Pancreas (tissue), 10 donors: Measurements from ENCODE around the gene MTUS2. TPM values are rescaled to one million over a fixed set of nuclear protein-coding genes. Genes with fewer than 3 reads are reported as not detected.
A peak's percentile ranks its signal among the peaks of the same experiment; 100 is the strongest.

ENCODE experiments used
- ATAC-seq, 4 donors: fragments of 200-7000 bp; cut with Tn5 transposase; one replicate each; pipeline versions ENCODE4 v1.8.0 to v1.9.1; 2020; ENCODE audit warnings: mild to moderate bottlenecking in 4 of 4, moderate library complexity in 4 of 4
- DNase-seq, 6 donors: peaks; one replicate each; pipeline ENCODE4 v3.0.0-alpha.2; 2020
- FAIRE-seq: peaks from 2 replicates; lab custom pipeline; 2012; peaks lifted over from hg19 to GRCh38; lab: Jason Lieb, UNC
- H3K27ac ChIP-seq, 4 donors: fragments of 200-600 bp; sonication (generic); 1 replicate in 3 of 4; 2 replicates in 1 of 4; pipeline versions ENCODE4 v1.5.0 to v1.8.0; 2020
- H3K27me3 ChIP-seq, 4 donors: fragments of 200-600 bp; one replicate each; pipeline ENCODE4 v1.8.0; 2021
- H3K36me3 ChIP-seq, 3 donors: fragments of 200-600 bp; sonication (generic) in 1 of 3; one replicate each; pipeline versions ENCODE4 v1.5.0 to v1.8.0; 2020 to 2021
- H3K4me1 ChIP-seq, 3 donors: fragments of 200-600 bp; one replicate each; pipeline ENCODE4 v1.8.0; 2021
- H3K4me3 ChIP-seq, 4 donors: fragments of 200-600 bp; sonication (generic) in 2 of 4; one replicate each; pipeline versions ENCODE4 v1.5.0 to v1.8.0; 2020 to 2021
- H3K9me3 ChIP-seq, 4 donors: fragments of 200-600 bp; one replicate each; pipeline ENCODE4 v1.8.0; 2021
- WGBS, 2 donors: extraction: QIAGEN DNeasy Blood & Tissue Kit; methylation state at CpG; one replicate each; pipeline ENCODE4 v1.1.7; 2013; 5-methylcytosine and 5-hydroxymethylcytosine counted together
- intact Hi-C, 3 donors: fragments of 100-400 bp; cut with DNase I; formaldehyde crosslinking; loops; one replicate each; pipeline versions ENCODE4 v1.11.1 to v1.14.2; 2022
- polyA plus RNA-seq, 2 donors: library from polyadenylated mRNA; stranded (reverse); fragments of 200-250 nt; gene quantifications; one replicate each; pipeline ENCODE4 v1.2.3, GENCODE V29; 2013
- total RNA-seq, 6 donors: library from RNA; stranded (reverse); fragmentation: NEBNext Ultra II Directional in 4 of 6; extraction: Animal tissue kit (Norgen Biotek cat#: 25700) in 4 of 6; gene quantifications; one replicate each; pipeline versions ENCODE4 v1.2.1 to v1.2.4, GENCODE V29; 2021 to 2023
- TF ChIP-seq, protein P1 (sequence below), 4 donors: fragments of 200-600 bp; sonication (generic) in 3 of 4; IDR thresholded peaks; one replicate each; pipeline versions ENCODE4 v1.5.0 to v1.8.0; 2021; ENCODE audit warnings: antibody characterized with exemption in 4 of 4
- donor health status: healthy with polysubstance abuse.
- donor health status: DM: no; HTN: no; CAD: no; lungs with moderate emphysema.
- donor health status: DM: no; HTN: no; CAD: no.
- donor health status: control.
- donor health status: control.
- donor health status: Bipolar disorder and iron deficiency.
- donor health status: DM: yes; HTN: yes; CAD: no.
- donor health status: DM: no; HTN: no; CAD: no.
- donor health status: DM: no; HTN: no; CAD: no.
- donor health status: DM: yes; HTN: yes; CAD: no.

Gene MTUS2
- total and polyA plus RNA-seq, 8 donors, result 2.2 to 9.0 (median 4.8) TPM

GRCh38 chr13:29362849-29363604 lies 542.9 kb downstream of the MTUS2 start:
- DNase-seq, result peak in 3 of 6 donors; percentile 15 to 41 (median 31)
- no peak overlapping the region for H3K4me3 ChIP-seq
- no peaks in the 10 kb centered on the region for H3K4me1 ChIP-seq
- WGBS, 2 donors, result 7 to 10% methylated on average over 6 of the region's 6 CpGs
- H3K36me3 ChIP-seq, result no peaks in the 10 kb centered on the region
- ATAC-seq, result peak; percentile 69 to 95 (median 94)
- TF ChIP-seq, protein P1, sequence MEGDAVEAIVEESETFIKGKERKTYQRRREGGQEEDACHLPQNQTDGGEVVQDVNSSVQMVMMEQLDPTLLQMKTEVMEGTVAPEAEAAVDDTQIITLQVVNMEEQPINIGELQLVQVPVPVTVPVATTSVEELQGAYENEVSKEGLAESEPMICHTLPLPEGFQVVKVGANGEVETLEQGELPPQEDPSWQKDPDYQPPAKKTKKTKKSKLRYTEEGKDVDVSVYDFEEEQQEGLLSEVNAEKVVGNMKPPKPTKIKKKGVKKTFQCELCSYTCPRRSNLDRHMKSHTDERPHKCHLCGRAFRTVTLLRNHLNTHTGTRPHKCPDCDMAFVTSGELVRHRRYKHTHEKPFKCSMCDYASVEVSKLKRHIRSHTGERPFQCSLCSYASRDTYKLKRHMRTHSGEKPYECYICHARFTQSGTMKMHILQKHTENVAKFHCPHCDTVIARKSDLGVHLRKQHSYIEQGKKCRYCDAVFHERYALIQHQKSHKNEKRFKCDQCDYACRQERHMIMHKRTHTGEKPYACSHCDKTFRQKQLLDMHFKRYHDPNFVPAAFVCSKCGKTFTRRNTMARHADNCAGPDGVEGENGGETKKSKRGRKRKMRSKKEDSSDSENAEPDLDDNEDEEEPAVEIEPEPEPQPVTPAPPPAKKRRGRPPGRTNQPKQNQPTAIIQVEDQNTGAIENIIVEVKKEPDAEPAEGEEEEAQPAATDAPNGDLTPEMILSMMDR (IDR thresholded peaks at IDR 0.05), result peak; percentile 71 to 90 (median 87)
- H3K9me3 ChIP-seq, result no peaks in the 10 kb centered on the region
- intact Hi-C loops, result loop anchor here in 1 of 3 donors (10.0 kb wide), 1 partner anchor 548 kb away; no protein-coding TSS in a partner anchor
- H3K27ac ChIP-seq, result no peak overlapping the region
- H3K27me3 ChIP-seq, result no peaks in the 10 kb centered on the region
- FAIRE-seq, result peak; percentile 71

DNA sequence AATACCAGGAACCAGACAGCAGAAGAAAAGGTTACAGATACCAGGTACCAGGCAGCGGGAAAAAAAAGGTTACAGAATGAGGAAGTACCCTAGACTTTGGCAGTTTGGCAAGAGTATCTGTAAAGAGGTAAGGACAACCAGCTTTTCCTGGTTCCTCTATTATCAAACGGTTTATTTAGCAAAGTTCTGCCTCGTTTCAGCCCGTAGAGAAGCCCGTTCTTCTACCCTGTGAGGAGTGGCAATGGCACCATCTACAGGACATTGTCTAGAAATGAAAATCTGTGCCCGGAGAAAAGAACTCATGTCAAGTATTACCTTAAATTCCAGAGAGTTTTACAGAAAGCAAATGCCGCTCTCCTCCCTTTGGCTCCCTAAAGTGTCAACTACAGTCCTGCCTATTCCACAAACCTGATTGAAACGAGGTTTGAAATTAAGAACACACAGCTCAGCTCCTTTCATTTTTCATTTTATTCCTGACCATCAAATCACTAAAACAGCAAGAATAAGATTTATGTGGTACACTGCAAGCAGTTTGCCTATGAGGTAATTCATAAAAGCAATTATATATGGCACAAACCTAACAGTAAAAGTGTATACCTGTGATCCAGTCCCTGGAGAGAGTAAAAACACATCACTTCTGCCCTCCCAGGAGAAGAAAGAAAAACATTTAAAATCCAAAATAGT lies 549.1 kb downstream of the MTUS2 start:
- Histone ChIP-seq H3K27me3 (no peaks in the 10 kb centered on the region), H3K9me3 (no peaks in the 10 kb centered on the region), H3K27ac (no peak overlapping the region), H3K4me3 (no peak overlapping the region), H3K4me1 (no peaks in the 10 kb centered on the region), H3K36me3 (no peaks in the 10 kb centered on the region)
- 2 to 3% methylated on average over 8 of the region's 8 CpGs for WGBS, 2 donors
- TF ChIP-seq, protein P1 (IDR thresholded peaks at IDR 0.05), result peak in 2 of 4 donors; percentile 30 to 34
- DNase-seq (no peak), FAIRE-seq (no peak), ATAC-seq (peak; percentile 82 to 93 (median 90))
- intact Hi-C loops, result loop anchor here in 1 of 3 donors (10.0 kb wide), 1 partner anchor 554 kb away; no protein-coding TSS in a partner anchor

DNA sequence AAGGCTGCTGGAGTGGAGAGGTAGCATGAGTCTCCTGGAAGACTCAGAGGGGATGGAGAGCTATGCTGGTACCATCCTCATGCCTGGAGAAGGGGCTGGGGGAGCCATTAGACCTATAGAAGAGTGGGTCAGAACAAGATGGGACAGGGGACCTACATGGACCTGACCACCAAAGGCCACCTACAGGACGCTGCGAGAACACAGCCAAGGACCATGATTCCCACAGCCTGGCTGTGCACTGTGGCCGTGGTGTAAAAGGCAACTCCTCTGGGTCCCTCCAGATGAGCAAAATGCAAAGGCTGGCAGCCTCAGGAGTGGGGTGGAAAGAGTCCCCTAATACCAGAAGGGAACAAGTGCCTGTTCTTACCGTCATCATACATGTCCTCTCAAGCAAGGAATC lies 559.1 kb downstream of the MTUS2 start:
- TF ChIP-seq, protein P1 (IDR thresholded peaks at IDR 0.05), result no peak
- no peak overlapping the region for H3K4me3 ChIP-seq
- H3K27ac ChIP-seq, result no peak overlapping the region
- no peaks in the 10 kb centered on the region for H3K9me3 ChIP-seq
- intact Hi-C loops, result no loop called here
- no peaks in the 10 kb centered on the region for H3K36me3 ChIP-seq
- DNase-seq, result no peak
- ATAC-seq, result no peak
- no peaks in the 10 kb centered on the region for H3K4me1 ChIP-seq
- 81 to 84% methylated on average over 4 of the region's 4 CpGs for WGBS, 2 donors
- no peak for FAIRE-seq
- H3K27me3 ChIP-seq, result no peaks in the 10 kb centered on the region

DNA sequence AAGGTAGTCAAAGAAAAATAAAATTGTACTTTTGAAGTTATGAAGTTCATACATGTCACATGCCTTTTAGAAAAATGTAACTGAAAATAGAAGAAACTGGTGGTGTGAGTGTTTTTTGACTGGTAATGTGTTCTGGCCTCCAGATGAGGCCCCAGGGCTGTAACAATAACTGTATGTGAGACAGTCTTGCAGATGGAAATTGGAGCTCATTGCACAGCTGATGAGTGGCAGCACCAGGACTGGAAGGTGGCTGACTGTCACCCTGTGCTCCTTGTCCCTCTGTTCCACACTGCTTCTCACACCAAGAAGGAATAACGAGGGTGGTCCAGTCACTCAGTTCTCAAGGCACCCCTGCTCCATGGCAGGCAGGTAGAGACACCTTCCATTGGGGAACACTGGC lies 559.7 kb downstream of the MTUS2 start:
- no peak overlapping the region for H3K4me3 ChIP-seq
- H3K4me1 ChIP-seq, result no peaks in the 10 kb centered on the region
- H3K9me3 ChIP-seq, result no peaks in the 10 kb centered on the region
- FAIRE-seq (no peak), ATAC-seq (no peak), DNase-seq (no peak)
- intact Hi-C loops, result no loop called here
- TF ChIP-seq, protein P1 (IDR thresholded peaks at IDR 0.05), result no peak
- H3K36me3 ChIP-seq, result no peaks in the 10 kb centered on the region
- WGBS, 2 donors, result 0 to 31% methylated on average over 1 of the region's 1 CpG
- no peaks in the 10 kb centered on the region for H3K27me3 ChIP-seq
- H3K27ac ChIP-seq, result no peak overlapping the region
